CD4-positive, alpha-beta T cell treated with Interleukin-12 subunit alpha and Interleukin-12 subunit beta, for 1 hour (primary cell): ENCODE data around the gene MED31.
A peak's percentile ranks its signal among the peaks of the same experiment; 100 is the strongest.
"Not testable (repeated sequence)": the region's sequence is repeated elsewhere in the genome, so short reads cannot be mapped to it uniquely, and the experiment has no call there.

Experiments used
- DNase-seq: peaks from one replicate; pipeline ENCODE4 v3.0.0-alpha.2; 2020

Gene MED31

DNA sequence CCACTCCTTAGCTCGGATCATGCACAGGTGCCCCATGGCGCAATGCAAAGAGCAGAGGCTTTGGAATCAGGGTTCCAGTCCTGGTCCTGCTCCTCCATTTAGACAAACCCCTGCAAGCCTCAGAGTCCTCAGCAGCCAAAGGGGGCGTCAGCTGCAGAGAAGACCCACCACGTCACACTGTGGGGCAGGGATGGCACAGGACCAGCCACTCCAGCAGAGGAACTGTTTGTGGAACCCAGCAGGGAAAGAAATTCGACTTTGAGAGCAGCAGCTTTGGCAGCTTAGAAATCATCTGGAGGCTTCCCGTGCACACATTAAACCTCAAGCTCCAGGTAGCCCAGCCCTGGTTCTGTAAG is 25.4 kb upstream of the MED31 start:
- no peak for DNase-seq

DNA sequence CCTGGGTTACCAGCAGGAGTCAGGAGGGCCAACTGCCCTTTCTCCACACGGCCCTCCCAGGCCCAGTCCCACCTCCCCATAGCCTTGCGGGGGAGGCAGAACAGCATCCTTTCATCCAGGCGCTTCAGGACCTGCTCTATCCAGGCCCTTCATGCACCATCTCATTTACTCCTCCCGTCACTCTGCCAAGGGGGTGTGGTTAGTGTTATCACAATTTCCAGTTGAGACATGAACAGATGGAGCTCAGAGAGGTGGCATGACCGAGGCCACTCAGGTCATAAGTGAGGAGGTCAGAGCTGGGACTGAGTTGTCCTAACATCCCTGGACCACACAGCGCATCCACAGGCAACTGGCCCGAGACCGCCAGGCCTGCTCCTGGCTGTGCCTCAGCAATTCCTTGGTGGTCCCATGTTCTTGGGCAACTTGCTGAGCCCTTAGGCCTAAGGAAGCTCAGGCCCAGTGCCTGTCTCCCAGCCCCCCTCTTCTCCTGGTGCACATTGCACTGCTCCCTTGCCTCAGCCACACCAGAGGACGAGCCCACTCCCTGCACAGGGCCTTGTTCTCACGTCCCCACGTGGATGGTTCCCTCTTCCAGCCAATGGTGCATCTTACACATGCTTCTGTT is 23.9 kb upstream of the MED31 start:
- DNase-seq = no peak

DNA sequence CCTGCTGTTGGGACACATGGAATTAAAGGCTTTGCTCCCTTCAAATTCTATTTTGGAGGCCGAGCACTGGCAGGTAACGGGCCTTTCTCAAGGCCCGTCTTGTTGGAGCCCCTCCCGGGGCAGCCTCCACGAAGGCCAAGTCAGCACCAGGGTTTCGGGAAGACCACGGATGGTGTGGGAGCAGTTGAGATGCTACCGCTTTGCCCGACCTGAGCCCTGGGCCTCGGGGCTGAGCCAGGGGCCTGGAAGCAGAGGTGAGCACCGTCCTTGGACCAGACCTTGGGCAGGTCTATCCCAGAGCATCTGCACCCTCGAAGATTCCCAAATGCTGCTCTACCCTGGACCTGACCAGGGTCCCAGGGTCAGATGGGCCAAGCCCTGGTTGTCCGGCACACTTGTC is 23.2 kb upstream of the MED31 start:
- no peak for DNase-seq

DNA sequence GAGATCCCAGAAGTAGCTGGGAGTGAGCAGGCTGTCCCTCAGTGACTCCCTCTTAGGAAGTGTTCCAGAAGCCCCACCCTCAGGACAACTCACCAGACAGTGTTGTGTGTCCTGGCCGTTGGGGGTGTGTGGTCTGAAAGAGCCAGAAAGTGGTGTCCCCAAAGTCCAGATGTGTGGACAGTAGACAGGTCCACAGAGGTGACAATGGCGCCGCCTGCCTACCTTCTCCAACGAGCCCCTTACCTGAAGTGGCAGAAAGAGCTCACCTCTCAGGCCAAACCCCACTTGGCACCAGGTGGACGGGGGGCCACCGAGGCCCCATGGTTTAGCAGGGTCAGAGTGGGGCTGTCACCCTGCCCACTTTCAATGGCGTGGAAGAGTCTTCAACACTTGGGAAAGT is 20.0 kb upstream of the MED31 start:
- no peak for DNase-seq

DNA sequence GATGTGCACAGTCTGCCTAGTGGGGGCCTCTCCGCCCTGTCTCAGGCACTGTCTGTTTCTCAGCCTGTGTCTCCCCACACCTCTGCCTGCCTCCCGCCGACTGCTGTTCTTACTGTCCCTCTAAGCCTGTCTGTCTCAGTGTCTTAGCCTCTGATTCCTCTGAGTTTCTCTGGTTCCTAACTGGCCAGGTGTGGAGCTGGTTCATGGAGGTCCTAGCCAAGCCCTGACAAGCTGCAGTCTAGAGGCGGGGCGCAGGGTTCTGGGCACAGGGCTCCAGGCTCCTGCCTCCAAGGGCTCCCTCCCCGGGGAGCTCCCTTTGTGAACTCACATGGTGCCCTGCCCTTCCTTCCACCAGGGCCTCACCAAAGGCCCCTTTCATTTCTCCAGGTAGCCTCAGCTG is 19.6 kb upstream of the MED31 start:
- no peak for DNase-seq

DNA sequence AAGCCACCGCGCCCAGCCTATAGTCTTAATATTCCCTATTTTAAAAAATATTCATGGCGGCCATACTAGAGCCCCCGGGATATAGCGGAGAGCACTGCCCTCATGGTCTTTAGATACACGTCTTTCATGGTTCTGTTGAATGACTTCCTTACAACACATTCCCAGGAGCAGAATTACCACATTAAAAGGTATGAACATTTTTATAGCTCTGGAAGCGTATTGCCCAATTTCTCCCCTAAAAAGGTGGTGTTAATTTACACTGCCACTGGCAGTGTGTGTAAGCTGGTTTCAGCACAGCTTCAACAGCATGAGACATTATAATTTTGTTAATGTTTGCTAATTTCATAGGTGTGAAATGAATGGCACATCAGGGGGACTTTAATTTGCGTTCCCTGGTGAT is 19.2 kb upstream of the MED31 start:
- DNase-seq = no peak

DNA sequence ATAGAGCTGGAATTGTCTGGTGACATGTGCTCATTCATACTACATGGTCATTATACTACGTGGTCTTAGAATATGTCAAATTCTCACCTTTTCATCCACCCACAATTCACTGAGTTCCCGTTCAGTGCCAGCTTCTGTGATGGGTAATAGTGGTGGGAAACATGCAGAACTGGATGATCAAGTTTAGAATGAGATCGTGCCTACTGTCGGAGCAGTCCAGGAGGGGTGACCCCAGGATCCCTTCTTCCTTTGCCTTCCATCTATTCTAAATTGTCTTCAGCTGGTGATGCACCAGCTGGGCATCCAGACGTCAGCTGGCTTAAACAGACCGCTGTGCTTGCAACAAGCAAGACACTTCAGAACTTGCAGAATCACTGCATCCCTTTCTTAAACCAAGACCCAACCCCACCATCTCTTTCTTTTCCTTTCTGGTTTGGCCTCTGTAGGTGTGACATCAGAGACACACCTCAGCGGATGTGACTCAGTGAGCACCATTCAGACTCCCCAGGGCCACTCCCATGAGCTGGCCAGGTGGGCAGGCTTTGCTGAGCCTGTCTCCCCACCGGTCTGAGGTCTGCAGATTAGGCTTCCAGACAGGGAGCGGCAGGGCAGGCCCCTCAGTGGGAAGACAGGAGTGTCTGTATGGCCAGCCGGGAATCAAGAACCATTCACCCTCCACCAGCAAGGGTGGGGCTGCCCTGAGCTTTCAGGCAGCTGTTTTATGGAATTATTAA is 18.2 kb upstream of the MED31 start:
- no peak for DNase-seq

DNA sequence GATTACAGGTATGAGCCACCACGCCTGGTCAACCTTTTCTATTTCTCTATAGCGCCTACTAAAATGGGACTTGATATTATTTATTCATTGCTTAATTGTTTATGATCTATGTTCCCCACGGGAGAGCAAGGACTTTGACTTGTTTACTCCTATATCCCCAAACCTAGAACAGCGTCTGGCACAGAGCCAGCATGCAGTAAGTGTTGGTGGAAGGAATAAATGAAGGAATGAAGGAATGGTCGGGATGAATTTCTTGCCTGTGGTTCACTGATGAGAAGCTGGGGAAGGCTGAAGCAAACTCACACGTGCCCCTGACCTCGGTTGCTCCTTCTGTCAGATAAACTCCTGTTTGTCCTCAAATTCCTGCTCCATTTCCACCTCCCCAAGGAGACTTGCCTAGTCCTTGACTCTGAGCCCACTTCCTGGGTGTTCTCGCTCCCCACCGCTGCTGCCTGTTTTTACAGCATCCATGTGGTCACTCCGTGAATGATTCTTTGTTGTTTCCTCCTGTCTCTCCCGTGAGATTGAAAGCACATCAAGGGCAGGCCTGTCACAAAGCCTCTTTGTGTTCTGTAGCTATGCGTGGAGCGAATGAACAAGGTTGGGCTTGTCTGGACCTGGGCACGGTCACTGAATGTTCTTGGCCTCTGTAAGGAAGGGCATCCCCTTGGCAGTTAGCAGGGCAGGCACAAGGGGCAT is 17.5 kb upstream of the MED31 start:
- no peak for DNase-seq

DNA sequence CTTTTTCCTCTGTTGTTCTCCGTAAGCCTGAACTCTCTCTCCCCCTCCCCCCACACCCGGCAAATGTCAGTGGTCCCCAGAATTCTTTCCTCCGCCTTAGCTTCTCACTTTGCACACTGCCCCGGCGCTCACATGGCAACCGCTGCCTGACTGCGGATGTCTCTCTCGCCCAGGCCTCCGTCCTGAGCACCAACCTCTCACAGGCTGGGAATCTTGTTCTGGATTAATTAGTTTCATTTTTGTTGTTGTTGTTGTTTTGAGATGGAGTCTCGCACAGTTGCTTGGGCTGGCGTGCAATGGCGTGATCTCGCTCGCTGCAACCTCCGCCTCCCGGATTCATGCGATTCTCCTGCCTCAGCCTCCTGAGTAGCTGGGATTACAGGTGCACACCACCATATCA is 16.8 kb upstream of the MED31 start:
- DNase-seq = no peak

DNA sequence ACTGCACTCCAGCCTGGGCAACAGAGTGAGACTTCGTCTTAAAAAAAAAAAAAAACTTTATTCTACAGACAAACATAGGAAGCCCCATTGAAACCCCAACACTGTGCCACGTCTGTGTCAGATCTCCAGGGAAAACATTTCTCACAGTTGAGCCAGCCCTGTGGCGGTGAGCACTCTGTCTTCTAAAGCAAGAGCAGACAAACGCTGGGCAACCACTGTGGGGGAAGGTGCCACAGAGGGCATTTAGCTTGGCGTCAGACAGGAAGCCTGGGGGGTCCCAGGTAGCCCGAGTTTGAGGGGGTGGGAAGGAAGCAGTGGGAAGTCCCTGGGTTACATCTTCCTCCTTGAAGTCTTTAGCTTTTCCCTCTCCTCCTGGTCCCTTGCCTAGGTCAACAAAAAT is 16.1 kb upstream of the MED31 start:
- no peak for DNase-seq

DNA sequence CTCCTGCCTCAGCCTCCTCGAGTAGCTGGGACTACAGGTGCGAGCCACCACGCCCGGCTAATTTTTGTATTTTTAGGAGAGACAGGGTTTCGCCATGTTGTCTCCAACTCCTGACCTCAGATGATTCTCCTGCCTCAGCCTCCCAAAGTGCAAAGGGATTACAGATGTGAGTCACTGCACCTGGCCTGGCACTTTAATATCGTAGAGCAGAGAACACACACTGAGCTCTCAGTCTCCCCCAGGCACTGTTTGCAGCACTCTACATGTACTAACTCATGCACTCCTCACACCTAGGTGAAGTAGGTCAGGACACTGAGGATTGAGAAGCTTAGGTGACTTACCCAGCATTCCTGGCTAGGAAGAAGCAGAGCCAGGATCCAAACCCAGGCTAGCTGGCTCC is 15.2 kb upstream of the MED31 start:
- DNase-seq = no peak

DNA sequence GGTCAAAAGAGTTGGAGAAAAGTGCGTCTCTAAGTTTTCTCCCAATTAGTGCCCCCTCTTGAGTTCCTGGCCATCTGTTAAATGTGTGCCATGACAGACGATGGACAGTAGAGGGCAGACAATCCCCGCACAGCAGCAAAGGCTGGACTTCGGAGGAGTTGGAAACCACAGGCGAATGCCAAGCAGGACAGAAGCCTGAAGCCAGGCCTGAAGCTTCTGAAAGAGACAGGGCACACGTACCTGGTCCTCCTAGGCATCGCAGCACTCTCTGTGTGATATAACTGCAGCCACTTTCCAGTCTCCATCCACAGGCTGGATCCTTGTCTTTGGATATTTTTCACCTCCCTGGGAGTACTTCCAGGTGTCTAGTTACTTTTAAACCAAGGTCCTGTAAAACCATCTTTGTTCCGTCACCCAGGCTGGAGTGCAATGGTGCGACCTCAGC is 14.7 kb upstream of the MED31 start:
- DNase-seq = peak; percentile 59

DNA sequence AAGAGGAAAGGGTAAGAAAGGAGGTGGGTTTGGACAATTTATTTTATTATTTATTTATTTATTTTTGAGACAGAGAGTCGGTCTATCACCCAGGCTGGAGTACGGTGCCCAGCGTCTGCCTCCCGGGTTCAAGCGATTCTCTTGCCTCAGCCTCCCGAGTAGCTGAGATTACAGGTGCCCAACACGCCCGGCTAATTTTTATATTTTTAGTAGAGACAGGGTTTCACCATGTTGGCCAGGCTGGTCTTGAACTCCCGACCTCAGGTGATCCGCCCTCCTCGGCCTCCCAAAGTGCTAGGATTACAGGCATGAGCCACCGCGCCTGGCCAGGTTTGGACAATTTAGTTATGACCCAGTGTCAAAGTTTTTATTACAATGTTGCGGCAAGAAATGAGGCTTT is 11.8 kb upstream of the MED31 start:
- DNase-seq = not testable (repeated sequence)

DNA sequence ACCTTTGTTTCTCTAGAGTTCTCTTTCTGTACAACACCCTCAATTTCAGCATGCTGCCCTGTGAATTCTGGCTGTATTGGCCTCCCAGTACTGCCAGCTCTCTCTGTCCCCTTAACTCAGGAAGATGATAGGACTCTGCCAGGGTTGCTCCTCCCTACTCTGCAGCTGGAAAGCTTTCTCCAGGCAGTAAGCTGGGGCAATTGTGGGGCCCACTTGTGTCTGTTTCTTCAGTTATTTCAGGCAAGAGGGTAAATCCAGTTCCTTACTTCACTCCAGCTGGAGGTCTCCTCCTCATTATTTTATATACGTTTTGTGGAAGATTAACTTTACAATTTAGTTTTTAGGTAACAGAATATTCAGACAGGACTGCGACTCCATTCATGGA is 10.1 kb upstream of the MED31 start:
- DNase-seq = no peak

DNA sequence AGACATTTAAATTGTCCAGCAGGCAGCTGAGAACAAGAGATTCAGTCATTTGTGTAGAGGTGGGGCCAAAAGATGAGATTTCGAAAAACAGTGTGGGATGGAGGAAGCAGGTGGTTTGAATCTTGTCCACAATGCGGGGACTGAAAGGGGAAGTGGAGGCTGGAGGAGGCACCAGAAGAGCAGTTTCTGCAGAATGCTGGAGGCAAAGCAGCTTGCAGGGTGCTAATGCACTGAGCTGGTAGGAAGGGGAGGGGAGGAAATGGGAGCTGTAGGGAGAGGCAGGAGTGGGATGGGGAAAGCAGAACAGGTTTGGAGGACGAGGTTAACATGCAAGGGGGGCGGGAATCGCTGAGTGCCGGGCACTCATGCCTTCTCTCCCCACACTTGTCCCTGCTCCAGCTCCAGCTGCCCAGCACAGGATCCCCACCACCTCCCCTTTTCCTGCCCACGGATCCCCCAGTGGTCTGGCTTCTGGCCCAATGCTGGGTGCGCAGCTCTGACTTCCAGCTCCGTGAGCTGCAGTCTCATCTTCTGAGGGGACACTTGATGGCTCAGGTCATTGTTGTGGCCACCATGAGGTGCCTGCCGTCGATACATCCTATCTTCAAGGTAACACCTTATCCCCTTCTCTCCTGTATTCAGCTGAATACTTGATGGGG is 9.5 kb upstream of the MED31 start:
- DNase-seq = no peak

DNA sequence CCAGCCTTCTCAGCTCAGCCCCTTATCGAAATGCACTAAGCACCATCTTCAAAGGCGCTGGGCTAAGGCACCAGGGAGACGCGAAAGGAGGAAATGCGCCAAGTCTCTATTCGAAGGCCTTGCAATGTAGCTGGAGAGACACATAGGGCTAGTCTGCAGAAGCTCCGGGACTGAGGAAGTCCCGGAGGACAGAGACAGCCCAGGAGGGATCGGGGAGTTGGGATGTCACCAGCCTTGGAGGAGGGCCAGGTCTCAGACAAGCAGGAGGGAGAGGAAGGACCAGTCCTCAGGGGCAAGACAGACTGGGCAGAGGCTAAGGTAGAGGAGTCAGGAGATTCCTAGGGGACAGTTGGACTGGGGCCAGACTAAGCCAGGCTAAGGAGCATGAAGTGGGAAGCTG is 8.7 kb upstream of the MED31 start:
- no peak for DNase-seq

DNA sequence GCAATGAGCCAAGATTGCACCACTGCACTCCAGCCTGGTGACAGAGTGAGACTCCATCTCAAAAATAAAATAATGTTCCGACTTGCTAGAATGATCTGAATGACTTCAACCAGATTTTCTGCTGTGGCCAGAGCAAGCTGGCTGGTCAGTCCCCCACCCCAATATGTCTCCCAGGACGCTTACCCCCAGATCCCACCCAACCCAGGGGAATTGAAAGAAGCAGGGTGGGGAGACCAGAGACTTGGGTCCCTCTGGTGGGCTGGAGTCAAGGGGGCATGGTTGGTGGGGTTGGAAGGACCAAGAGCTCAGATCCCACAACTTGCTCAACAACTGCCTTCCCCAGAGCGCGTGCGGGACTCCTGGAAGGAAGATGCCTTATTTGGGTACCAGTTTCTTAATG is 7.0 kb upstream of the MED31 start:
- DNase-seq = not testable (repeated sequence)

DNA sequence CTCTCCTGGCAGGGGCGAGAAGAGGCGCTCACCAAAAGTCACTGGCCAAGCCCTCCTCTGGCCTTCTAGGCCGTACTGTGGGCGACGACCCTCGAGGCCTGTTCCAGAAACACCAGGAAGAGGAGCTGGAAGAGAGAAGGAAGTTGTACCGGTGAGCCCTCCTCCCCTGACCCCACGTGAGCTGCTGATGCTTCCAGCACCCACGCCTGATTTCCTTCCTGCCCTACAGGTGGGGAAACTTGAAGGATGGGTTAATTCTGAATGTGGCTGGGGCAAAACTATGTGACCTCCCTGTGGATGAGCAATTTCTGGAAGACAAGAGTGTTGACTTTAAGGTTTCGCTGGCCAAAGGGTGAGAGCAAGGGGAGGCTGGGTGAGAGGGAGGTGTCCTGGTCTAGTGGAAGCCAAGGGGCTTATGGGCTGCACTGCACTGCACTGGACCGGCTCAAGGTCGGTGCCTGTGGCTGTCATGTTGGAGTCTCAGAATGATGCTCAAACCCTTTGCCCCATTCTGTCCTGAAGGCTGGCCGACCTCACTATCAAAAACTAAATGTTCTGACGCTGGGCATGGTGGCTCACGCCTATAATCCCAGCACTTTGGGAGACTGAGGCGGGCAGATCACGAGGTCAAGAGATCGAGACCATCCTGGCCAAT is 6.4 kb upstream of the MED31 start:
- DNase-seq = no peak

DNA sequence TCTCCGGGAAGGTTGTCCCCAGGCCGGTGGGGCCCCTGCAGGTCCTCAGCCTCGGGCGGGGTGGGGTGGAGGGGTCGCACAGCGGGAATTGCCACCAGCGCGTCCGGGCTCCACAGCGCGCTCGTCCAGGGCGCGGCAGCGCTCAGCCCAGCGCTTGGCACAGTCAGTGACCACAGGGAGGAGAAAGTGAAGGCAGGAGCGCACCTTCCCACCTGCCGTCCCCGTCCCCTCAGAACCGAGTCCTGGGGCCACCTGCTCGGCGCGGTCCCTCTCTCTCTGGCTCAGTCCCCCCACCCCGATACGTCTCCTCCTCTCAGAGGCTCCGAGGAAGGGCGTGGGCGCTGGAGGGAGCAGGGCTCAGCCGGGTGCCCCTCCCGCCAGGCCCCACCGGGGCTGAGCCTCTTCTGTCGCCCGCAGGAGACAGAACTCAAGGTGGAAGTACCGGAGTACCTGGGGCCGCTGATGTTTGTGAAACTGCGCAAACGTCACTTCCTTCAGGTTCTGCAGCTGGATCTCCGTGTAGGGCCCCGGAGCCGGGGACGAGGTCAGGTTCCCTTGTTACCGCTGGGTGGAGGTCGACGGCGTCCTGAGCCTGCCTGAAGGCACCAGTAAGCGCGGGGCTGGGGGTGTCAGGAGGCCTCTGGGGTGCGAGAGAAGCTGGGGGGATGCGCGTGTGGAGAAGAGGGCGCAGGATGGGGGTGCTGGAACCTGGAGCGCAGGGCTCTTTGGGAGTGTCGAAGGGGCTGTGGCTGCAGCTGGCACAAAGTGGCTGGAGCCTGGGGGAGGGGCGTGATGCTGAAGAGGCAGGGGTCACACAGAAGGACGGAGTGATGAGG is 5.6 kb upstream of the MED31 start:
- peak; percentile 65 for DNase-seq

DNA sequence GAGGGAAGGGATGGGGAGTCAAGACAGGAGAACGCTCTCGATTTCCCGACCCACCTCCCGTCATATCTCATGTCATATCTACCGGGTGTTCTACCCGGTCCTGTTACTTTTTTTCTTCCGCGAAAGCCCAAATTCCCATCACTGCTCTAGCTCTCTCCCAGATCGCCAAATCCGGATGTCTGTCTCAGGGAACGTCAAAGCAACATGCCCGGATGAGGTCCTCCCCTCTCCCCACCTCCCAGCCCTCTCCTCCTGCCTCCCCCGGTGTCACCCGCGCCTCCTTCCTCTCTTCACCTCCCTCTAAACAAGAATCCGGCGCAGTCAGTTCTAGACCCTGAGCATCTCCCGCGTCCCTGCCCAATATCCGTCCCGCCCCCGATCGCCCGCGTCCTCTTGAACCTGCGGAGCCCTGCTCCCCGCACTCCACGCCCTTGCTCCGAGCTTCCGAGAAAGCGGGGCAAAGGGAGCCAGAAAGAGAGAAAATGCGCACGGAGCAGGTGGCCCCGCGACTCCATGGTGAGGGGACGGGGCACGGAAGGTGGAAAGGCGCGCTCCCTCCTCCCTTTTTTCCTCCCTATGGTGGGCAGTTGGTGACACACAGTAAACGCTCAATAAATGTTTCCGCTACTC is 4.4 kb upstream of the MED31 start:
- not testable (repeated sequence) for DNase-seq

DNA sequence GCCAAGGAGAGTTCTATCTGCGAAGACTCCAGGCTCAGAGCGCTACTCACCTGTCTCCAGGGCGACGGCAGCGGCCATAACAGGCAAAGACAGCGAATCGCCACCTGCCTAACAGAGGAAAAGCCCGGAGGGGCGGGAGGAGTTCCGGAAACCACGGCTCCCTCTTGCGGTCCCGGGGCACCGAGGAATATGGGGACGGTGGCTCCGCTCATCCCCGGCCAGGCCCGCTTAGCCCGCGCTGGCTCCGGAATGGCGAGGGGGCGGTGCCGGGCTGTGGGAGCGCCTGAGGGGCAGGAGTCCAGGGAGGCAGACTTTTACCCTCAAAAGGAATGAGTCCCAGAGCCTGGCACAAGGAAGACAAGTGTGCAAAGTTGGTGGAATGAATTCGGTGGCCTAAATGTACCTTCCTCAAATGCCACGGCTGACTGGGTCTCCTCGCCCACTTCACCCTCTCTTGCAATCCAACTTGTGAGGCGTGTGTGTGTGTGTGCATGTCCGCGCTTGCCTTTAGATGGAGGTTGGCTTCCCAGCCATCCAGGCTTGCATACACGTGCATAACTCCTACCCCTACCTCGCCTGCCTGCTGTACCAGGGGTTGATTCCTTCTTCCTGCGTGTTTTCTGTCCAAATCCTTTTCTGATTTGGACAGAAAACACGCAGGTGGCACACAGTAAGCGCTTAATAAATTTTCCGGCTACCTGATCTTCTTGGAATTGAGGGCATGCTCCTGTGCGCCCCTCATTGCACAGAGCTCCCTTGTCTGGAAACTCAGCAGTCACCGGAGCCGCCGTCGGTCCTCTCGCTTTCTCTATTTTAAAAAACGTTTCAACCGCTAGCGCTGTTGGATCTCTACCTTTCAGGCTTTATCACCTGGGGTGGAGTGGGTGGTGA is 3.7 kb upstream of the MED31 start:
- no peak for DNase-seq
